Measurements from ENCODE around the gene SAMD11.

The SAMD11 gene

GRCh38 chr1:917466-918091 lies 6.1 kb upstream of the SAMD11 start:
- DNase-seq (ENCODE audit: low read depth): no peak

DNA sequence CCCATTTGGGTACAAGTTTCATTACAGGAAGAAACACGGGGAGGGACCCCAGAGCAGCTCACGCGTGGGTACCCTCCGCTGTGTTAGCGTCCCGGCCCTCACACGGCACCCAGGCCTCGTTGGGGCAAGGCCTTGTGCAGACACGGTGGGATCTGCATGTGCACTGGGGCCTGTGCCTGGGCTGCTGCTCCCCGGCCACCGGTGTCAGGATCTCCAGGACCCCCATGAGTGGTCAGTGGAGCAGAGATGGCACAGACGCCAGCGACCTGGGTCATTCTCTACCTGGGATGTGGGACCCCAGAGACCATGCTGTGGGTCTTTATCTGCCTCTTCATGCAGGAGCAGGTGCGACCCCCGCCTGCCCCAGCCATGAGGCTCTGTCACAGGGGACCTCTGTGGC lies 5.4 kb upstream of the SAMD11 start:
- no peak for DNase-seq (ENCODE audit: low read depth)

DNA sequence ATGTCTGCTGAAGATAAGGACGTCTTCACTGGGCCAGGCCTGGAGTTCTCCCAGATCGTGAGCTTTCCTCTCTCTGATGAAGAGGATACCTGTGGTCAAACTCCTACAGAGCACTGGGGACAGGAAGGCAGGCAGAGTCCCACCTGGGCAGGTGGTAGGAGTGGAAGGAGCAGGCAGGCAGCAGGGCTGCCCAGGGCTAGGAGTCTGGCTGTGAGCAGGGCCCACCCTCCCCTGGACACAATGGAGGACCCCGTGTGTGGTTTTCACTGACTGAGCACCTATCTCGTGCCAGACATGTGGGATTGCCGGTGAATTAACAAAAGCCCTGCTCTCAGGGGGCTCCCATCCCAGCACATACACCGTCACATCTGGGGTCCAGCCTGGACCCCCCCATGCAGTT lies 4.9 kb upstream of the SAMD11 start:
- no peak for DNase-seq (ENCODE audit: low read depth)

DNA sequence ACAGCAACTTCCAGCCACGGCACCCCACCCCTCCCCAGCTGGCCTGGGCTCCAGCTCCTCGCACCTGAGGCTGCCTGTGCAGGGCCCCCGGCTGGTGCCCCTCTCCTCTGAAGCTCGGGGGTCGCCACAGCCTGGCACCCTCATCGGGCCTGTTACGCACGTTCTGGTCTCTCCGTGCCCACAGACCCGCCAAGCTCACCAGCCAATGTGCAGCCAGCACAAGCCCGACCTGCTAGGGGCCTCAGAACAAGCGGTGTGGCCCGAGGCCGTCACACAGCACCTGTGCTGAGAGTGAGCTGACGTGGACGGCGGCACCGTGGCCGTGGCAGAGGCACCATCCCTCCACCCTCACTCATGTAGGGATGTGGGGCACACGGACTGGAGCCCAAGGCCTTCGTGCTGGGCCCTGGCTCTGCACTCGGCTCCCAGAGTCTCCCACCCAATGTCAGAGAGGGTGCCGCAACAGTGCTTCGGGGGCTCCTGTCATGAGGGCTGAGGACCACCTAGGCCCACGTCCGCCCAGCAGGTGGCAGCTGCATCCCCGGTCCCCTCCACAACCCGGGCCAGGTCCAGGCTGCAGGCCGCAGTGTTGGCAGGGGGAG lies 4.4 kb upstream of the SAMD11 start:
- DNase-seq (ENCODE audit: low read depth): no peak

DNA sequence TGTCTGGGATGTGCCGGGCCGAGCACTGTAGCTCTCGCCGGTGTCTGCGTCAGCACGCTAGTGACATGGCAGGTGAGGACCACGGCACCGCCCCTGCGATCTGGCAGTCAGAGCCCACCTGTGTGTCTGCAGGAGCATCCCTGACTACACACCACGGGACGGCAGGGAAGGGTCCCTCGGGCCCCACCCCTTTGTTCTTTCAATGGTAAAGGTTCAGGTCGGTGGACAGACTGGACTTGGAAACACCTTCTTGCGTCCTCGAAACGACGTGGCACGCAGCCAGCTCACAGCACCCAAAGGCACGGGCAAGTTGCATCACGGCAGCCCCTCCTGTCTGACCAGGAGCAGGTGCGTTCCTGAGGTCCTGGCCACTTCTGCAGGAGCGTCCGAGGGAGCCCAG lies 3.7 kb upstream of the SAMD11 start:
- no peak for DNase-seq (ENCODE audit: low read depth)

- no peak for DNase-seq (ENCODE audit: low read depth)
These were observed 3.2 kb upstream of the SAMD11 start for GRCh38 chr1:920521-920920.

DNA sequence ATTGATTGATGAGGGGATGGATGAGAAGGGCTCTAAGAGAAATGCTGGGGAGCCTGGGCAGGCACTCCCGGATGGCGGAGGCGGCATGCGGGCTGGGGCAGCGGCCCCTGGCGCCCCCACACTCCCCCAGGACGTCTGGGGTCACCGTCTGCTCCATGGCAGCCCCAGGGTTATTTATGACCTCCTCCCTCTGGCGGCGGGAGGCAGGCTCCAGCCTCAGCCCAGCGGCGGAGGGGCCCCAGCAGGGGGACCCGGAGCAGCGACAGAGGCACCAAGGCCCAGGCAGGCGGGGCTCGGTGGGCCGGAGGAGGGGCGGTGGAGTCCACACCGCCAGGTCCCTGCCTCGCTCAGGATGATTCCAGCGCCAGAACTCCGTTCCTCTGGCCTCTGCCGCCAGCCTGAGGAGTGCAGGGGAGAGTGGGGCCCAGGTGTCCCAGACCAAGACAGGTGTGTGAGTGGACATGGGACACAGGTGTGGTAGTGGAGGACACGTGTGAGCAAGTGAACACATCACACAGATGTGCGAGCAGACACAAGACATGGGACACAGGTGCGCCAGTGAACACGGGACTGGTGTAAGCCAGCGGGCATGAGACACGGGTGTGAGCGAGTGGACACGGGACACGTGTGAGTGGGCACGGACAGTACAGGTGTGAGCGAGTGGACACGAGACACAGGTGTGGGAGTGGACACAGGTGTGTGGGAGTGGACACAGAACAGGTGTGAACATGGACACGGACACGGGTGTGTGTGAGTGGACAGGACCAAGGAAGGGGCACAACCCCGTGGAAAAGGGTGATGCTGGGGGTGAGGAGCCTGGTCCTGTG lies 2.5 kb upstream of the SAMD11 start:
- no peak for DNase-seq (ENCODE audit: low read depth)

DNA sequence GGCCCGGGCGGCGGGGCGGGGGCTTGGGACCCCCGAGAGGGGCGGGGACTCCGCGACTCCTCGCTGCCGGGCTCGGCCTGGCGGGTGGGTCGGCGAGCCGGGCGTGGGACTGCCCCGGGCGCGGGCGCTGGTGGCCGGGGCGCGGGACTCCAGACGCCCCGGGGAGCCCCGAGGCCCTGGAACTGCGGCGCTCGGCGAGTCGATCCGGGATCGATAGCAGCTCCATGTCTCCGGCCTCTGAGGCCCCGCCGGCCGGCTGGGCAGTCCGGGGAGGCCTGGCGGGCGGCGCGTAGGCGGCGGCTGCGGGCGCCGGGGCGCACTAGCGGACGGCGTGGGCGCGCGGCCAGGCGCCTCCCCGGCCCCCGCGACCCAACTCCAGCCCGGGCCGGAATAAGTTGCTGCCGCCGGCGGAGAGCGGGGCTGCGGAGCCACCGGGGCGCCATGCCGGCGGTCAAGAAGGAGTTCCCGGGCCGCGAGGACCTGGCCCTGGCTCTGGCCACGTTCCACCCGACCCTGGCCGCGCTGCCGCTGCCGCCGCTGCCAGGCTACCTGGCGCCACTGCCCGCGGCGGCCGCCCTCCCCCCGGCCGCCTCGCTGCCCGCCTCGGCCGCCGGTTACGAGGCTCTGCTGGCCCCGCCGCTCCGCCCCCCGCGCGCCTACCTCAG lies 400 bp downstream of the SAMD11 start:
- no peak for DNase-seq (ENCODE audit: low read depth)

GRCh38 chr1:924656-925560 lies 1.2 kb downstream of the SAMD11 start:
- no peak for DNase-seq (ENCODE audit: low read depth)

- no peak for DNase-seq (ENCODE audit: low read depth)
These were observed 2.1 kb downstream of the SAMD11 start for GRCh38 chr1:925561-926421.

DNA sequence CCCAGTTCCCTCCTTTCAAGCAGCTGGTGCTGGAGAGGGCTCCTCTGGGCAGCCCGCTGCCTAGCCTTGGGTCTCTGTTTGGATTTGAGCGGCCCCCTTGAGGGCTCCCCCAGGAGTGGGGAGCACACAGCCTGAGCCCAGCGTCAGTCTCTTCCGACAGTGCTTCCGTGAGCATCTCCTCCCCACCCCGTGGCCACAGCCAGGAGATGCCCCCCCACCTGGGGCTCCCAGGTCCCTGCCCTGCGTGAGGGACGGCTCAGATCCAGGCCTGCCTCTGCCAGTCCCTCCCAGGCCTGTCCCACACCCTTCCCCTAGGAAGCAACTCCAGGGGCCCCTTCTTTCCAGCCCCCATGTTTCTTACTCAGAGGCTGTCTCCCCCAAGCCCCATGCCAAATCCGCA lies 3.5 kb downstream of the SAMD11 start:
- DNase-seq (ENCODE audit: low read depth): no peak

DNA sequence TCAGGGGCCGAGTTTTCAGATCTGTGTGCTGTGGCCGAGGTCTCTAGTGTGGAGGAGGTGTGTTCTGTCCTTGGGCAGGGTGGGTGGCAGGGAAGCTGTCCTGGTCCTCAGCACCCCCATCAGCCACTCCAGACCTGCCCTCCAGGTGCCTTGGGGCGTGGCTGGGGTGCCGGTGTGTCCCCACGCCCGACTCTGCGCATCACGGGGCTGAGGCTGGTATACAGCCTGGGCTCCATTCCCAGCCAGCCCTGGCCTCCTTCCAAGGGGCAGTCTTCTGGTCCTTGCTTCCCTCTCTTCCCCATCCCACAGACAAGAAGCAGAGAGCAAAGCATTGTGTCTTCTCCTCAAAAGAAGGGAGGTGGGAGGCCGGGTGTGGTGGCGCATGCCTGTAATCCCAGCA lies 4.0 kb downstream of the SAMD11 start:
- no peak for DNase-seq (ENCODE audit: low read depth)

GRCh38 chr1:928825-929661 lies 5.3 kb downstream of the SAMD11 start:
- no peak for DNase-seq (ENCODE audit: low read depth)

- no peak for DNase-seq (ENCODE audit: low read depth)
These were observed 6.2 kb downstream of the SAMD11 start for GRCh38 chr1:929712-930632.

GRCh38 chr1:930633-931138 lies 7.0 kb downstream of the SAMD11 start:
- DNase-seq (ENCODE audit: low read depth): no peak

GRCh38 chr1:931380-932172 lies 7.9 kb downstream of the SAMD11 start:
- no peak for DNase-seq (ENCODE audit: low read depth)

GRCh38 chr1:932173-932510 lies 8.4 kb downstream of the SAMD11 start:
- DNase-seq (ENCODE audit: low read depth): no peak
